Gastroesophageal sphincter (tissue), 3 donors: ENCODE data around the gene PER2.

Experiments
- CTCF ChIP-seq, 4 experiments: fragments of 200-600 bp in 2 of 4; fragments of 450-650 bp in 2 of 4; sonication (generic) in 1 of 4; IDR thresholded peaks; one replicate each; pipeline ENCODE4 v1.5.1; 2017 to 2019; ENCODE audit warnings: antibody characterized with exemption in 4 of 4, mild to moderate bottlenecking in 2 of 4, moderate library complexity in 2 of 4
- POLR2AphosphoS5 ChIP-seq: sonication (generic); formaldehyde crosslinking; IDR thresholded peaks from one replicate; pipeline ENCODE4 v1.6.1; 2017; ENCODE audit warnings: antibody characterized with exemption

DNA sequence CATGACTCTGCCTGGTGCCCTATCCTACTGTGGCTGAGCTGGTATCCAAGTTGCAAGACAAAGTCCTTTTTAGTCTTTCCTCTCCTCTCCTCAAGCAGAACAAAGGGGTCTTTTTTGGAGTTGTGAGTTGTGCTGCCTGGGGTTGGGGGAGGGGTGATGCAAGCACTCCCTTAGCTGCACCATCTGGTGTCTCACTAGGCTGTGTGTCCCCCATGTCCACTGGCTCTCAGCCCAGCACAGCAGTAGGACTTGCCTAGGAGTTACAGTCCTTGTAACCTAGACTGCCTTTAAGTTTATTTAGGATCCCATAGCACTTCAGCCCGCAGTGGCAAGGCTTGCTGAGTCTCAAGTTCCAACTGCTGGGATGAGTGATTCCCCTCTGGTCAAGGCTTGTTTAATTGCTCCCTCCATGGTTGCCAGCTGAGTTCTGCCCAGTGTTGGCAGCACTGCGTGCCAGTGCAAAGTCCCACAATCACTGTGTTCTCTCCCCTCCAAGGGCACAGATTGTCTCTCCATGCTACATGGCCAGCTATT lies 71.7 kb downstream of the PER2 start:
- no peak for TF ChIP-seq CTCF (IDR thresholded peaks at IDR 0.05)
- no peak for TF ChIP-seq POLR2AphosphoS5
